Left ventricle myocardium inferior (tissue), 1 donor: ENCODE data around the gene ESYT2. TPM values are rescaled to one million over a fixed set of nuclear protein-coding genes. Genes with fewer than 3 reads are reported as not detected.
"Not testable (repeated sequence)": the region's sequence is repeated elsewhere in the genome, so short reads cannot be mapped to it uniquely, and the experiment has no call there.

Experiments used
- DNase-seq: peaks from one replicate; pipeline ENCODE4 v3.0.0-alpha.2; 2020
- H3K27ac ChIP-seq: fragments of 200-600 bp; replicated peaks from 2 replicates; pipeline ENCODE4 v1.8.0; 2021
- H3K27me3 ChIP-seq: fragments of 200-600 bp; 2 replicates; pipeline ENCODE4 v1.8.0; 2021; ENCODE audit warnings: low read depth
- H3K36me3 ChIP-seq: fragments of 200-600 bp; 2 replicates; pipeline ENCODE4 v1.8.0; 2021
- H3K4me1 ChIP-seq: fragments of 200-600 bp; 2 replicates; pipeline ENCODE4 v1.8.0; 2021
- H3K4me3 ChIP-seq: fragments of 200-600 bp; 2 replicates; pipeline ENCODE4 v1.8.0; 2021; ENCODE audit warnings: mild to moderate bottlenecking, moderate library complexity
- H3K9me3 ChIP-seq: fragments of 200-600 bp; replicated peaks from 2 replicates; pipeline ENCODE4 v1.8.0; 2021
- CTCF ChIP-seq: fragments of 200-600 bp; IDR thresholded peaks from 2 replicates; pipeline ENCODE4 v1.8.0; 2021; ENCODE audit warnings: antibody characterized with exemption, mild to moderate bottlenecking, borderline replicate concordance
- intact Hi-C: fragments of 100-400 bp; cut with micrococcal nuclease; formaldehyde crosslinking; loops from one replicate; pipeline ENCODE4 v1.11.0; 2022
- total RNA-seq: library from RNA; stranded (reverse); fragmentation: NEBNext Ultra II Directional; extraction: Animal tissue kit (Norgen Biotek cat#: 25700); gene quantifications from one replicate; pipeline ENCODE4 v1.2.1, GENCODE V29; 2021
- donor health status: DM: no; HTN: yes; CAD: no; lungs with severe emphysema.

Gene ESYT2
- total RNA-seq, 1 donor from 2014 or later, result 41.1 TPM

GRCh38 chr7:158706710-158707590 is 122.4 kb downstream of the ESYT2 start:
- no peak overlapping the region for H3K4me3 ChIP-seq
- H3K9me3 ChIP-seq, result peaks cover 15% of the 10 kb centered on the region
- H3K27ac ChIP-seq, result no peak overlapping the region
- H3K36me3 ChIP-seq, result no peaks in the 10 kb centered on the region
- DNase-seq, result no peak
- H3K27me3 ChIP-seq, result no peaks in the 10 kb centered on the region
- peaks cover 23% of the 10 kb centered on the region for H3K4me1 ChIP-seq
- TF ChIP-seq CTCF, result no peak
- intact Hi-C loops, result no loop called here

GRCh38 chr7:158706273-158706704 is 123.0 kb downstream of the ESYT2 start:
- Histone ChIP-seq H3K27me3 (no peaks in the 10 kb centered on the region), H3K27ac (no peak overlapping the region), H3K4me3 (peak overlapping the region; percentile 85), H3K4me1 (peaks cover 23% of the 10 kb centered on the region), H3K9me3 (peaks cover 15% of the 10 kb centered on the region), H3K36me3 (no peaks in the 10 kb centered on the region)
- intact Hi-C loops, result no loop called here
- no peak for TF ChIP-seq CTCF
- DNase-seq, result no peak

- Histone ChIP-seq H3K9me3 (peaks cover 15% of the 10 kb centered on the region), H3K4me1 (peaks cover 23% of the 10 kb centered on the region), H3K27ac (peak overlapping the region; percentile 91), H3K36me3 (no peaks in the 10 kb centered on the region), H3K27me3 (no peaks in the 10 kb centered on the region), H3K4me3 (peak overlapping the region; percentile 85)
- DNase-seq, result no peak
- intact Hi-C loops, result no loop called here
- TF ChIP-seq CTCF, result no peak
Measured at GRCh38 chr7:158705234-158705850, 124.0 kb downstream of the ESYT2 start.

GRCh38 chr7:158704524-158705233 is 124.6 kb downstream of the ESYT2 start, which contains the start of gene NCAPG2:
Gene NCAPG2, minus strand, starts transcription at chr7:158704804. Its CDS starts 2,905 bp downstream, at chr7:158701899.
- Histone ChIP-seq H3K27ac (peak within 1 kb of the TSS; percentile 91), H3K4me1 (peaks cover 23% of the 10 kb centered on the region), H3K27me3 (no peaks in the 10 kb centered on the region), H3K9me3 (peaks cover 15% of the 10 kb centered on the region), H3K4me3 (peak within 1 kb of the TSS; percentile 85), H3K36me3 (no peaks in the 10 kb centered on the region)
- intact Hi-C loops, result no loop called here
- TF ChIP-seq CTCF, result peak; percentile 46
- DNase-seq, result peak; percentile 97

- H3K27me3 ChIP-seq, DNase-seq, intact Hi-C loops, H3K36me3 ChIP-seq: not testable (repeated sequence)
- peaks cover 15% of the 10 kb centered on the region for H3K9me3 ChIP-seq
- peak overlapping the region; percentile 85 for H3K4me3 ChIP-seq
- H3K27ac ChIP-seq, result peak overlapping the region; percentile 91
- peaks cover 23% of the 10 kb centered on the region for H3K4me1 ChIP-seq
Measured at GRCh38 chr7:158703679-158704523, 125.4 kb downstream of the ESYT2 start.
